H1 (cell line): ENCODE data around the gene KLHL30. TPM values are rescaled to one million over a fixed set of nuclear protein-coding genes. Genes with fewer than 3 reads are reported as not detected.

ENCODE experiments used
- CTCF ChIA-PET: fragments of 300-600 bp; sonication (Branson Sonifier 250); formaldehyde crosslinking; loops from one replicate; lab custom pipeline; 2021; ENCODE audit not compliant: partially characterized antibody; lab: Charles Lee
- POLR2A ChIA-PET: fragments of 300-600 bp; sonication (Branson Sonifier 250); formaldehyde crosslinking; loops from one replicate; lab custom pipeline; 2021; ENCODE audit warnings: inconsistent platforms; ENCODE audit not compliant: partially characterized antibody; lab: Charles Lee
- DNase-seq, 2 experiments: peaks; one replicate each; pipeline versions ENCODE4 v3.0.0 to v3.0.0-alpha.2; 2010 to 2022; ENCODE audit warnings: low spot score in 2 of 2, low read depth in 1 of 2, mixed read lengths in 1 of 2
- FAIRE-seq: peaks from 2 replicates; lab custom pipeline; 2011; peaks lifted over from hg19 to GRCh38; lab: Jason Lieb, UNC
- H2AFZ ChIP-seq: 2 replicates; pipeline ENCODE4 v1.8.1; 2012; ENCODE audit warnings: low read length, inconsistent platforms
- H2AK5ac ChIP-seq: 2 replicates; pipeline ENCODE4 v1.6.1; 2013; ENCODE audit warnings: low read depth, low read length
- H2BK120ac ChIP-seq: replicated peaks from 2 replicates; pipeline ENCODE3; 2013; ENCODE audit warnings: low read depth, low read length, inconsistent platforms
- H2BK12ac ChIP-seq: 2 replicates; pipeline ENCODE4 v1.6.1; 2013; ENCODE audit warnings: low read depth, low read length
- H2BK15ac ChIP-seq: 2 replicates; pipeline ENCODE4 v1.6.1; 2013; ENCODE audit warnings: low read length
- H2BK20ac ChIP-seq: 2 replicates; pipeline ENCODE4 v1.6.1; 2013; ENCODE audit warnings: low read length
- H2BK5ac ChIP-seq: 2 replicates; pipeline ENCODE4 v1.6.1; 2013; ENCODE audit warnings: low read depth, low read length
- H3K14ac ChIP-seq: 2 replicates; pipeline ENCODE4 v1.6.1; 2013; ENCODE audit warnings: inconsistent platforms; ENCODE audit not compliant: insufficient read length
- H3K18ac ChIP-seq: 2 replicates; pipeline ENCODE4 v1.6.1; 2013; ENCODE audit warnings: low read length; ENCODE audit errors: extremely low read depth
- H3K23ac ChIP-seq: 2 replicates; pipeline ENCODE4 v1.6.1; 2013; ENCODE audit warnings: inconsistent platforms; ENCODE audit not compliant: insufficient read length
- H3K23me2 ChIP-seq: 2 replicates; pipeline ENCODE4 v1.6.1; 2013; ENCODE audit warnings: low read depth, low read length
- H3K27ac ChIP-seq: 2 replicates; pipeline ENCODE4 v1.6.1; 2011; ENCODE audit warnings: low read depth, low read length, inconsistent platforms
- H3K27me3 ChIP-seq, 4 experiments: replicated peaks in 1 of 4; 1 replicate in 1 of 4; 2 replicates in 3 of 4; pipeline versions ENCODE4 v1.6.1 to v1.8.1; 2011 to 2013; ENCODE audit warnings: low read length in 3 of 4, mild to moderate bottlenecking in 3 of 4, inconsistent platforms in 2 of 4, mixed read lengths in 2 of 4, moderate library complexity in 1 of 4; ENCODE audit not compliant: control insufficient read depth in 3 of 4, insufficient read depth in 3 of 4; ENCODE audit errors: extremely low read depth in 1 of 4
- H3K36me3 ChIP-seq, 4 experiments: 2 replicates each; pipeline versions ENCODE4 v1.6.1 to v1.8.1; 2011 to 2013; ENCODE audit warnings: mild to moderate bottlenecking in 4 of 4, low read length in 3 of 4, moderate library complexity in 2 of 4, control low read depth in 1 of 4, inconsistent platforms in 1 of 4; ENCODE audit not compliant: insufficient read depth in 4 of 4, control insufficient read depth in 2 of 4
- H3K4ac ChIP-seq: replicated peaks from 2 replicates; pipeline ENCODE3; 2013; ENCODE audit warnings: low read length, low read depth, mixed read lengths, inconsistent platforms; ENCODE audit not compliant: insufficient read length
- H3K4me1 ChIP-seq, 4 experiments: replicated peaks in 1 of 4; 1 replicate in 1 of 4; 2 replicates in 3 of 4; pipeline versions ENCODE4 v1.6.1 to v1.8.1; 2011 to 2013; ENCODE audit warnings: low read length in 3 of 4, inconsistent platforms in 2 of 4, mixed read lengths in 1 of 4; ENCODE audit not compliant: insufficient read depth in 4 of 4, control insufficient read depth in 3 of 4
- H3K4me2 ChIP-seq, 2 experiments: 2 replicates each; pipeline versions ENCODE4 v1.6.1 to v1.8.1; 2011 to 2013; ENCODE audit warnings: low read depth in 2 of 2, low read length in 2 of 2, control low read depth in 1 of 2, inconsistent platforms in 1 of 2, mild to moderate bottlenecking in 1 of 2; ENCODE audit not compliant: insufficient read depth in 1 of 2
- H3K4me3 ChIP-seq, 4 experiments: fragments of 200-600, 300-600 bp in 1 of 4; sonication (generic), shearing (Covaris generic), sonication (Bioruptor Twin) in 1 of 4; 2 replicates each; pipeline versions ENCODE4 v1.5.1 to v1.8.1; 2011 to 2016; ENCODE audit warnings: low read length in 4 of 4, low read depth in 3 of 4, control low read depth in 2 of 4, inconsistent platforms in 2 of 4, mild to moderate bottlenecking in 2 of 4, mixed read lengths in 1 of 4, moderate library complexity in 1 of 4; ENCODE audit not compliant: insufficient read depth in 2 of 4; ENCODE audit errors: extremely low read depth in 1 of 4
- H3K56ac ChIP-seq: replicated peaks from 2 replicates; pipeline ENCODE3; 2013; ENCODE audit warnings: low read depth, mild to moderate bottlenecking, mixed read lengths, low read length, inconsistent platforms; ENCODE audit not compliant: insufficient read length
- H3K79me1 ChIP-seq: 2 replicates; pipeline ENCODE4 v1.6.1; 2013; ENCODE audit warnings: low read depth, low read length, control low read depth
- H3K79me2 ChIP-seq, 2 experiments: 2 replicates each; pipeline versions ENCODE4 v1.6.1 to v1.8.1; 2012 to 2013; ENCODE audit warnings: low read length in 2 of 2, mild to moderate bottlenecking in 2 of 2, inconsistent platforms in 1 of 2; ENCODE audit not compliant: insufficient read depth in 2 of 2, control insufficient read depth in 1 of 2
- H3K9ac ChIP-seq, 4 experiments: replicated peaks in 1 of 4; 1 replicate in 1 of 4; 2 replicates in 3 of 4; pipeline versions ENCODE4 v1.6.1 to v1.8.1; 2011 to 2013; ENCODE audit warnings: low read depth in 3 of 4, low read length in 3 of 4, control low read depth in 2 of 4, mild to moderate bottlenecking in 2 of 4, moderate library complexity in 2 of 4, inconsistent platforms in 1 of 4; ENCODE audit errors: extremely low read depth in 1 of 4
- H3K9me3 ChIP-seq, 2 experiments: 2 replicates each; pipeline versions ENCODE4 v1.6.1 to v1.8.1; 2012 to 2013; ENCODE audit warnings: mild to moderate bottlenecking in 2 of 2, moderate library complexity in 2 of 2, control low read depth in 1 of 2, inconsistent platforms in 1 of 2, low read depth in 1 of 2, low read length in 1 of 2, mixed read lengths in 1 of 2; ENCODE audit not compliant: insufficient read depth in 2 of 2
- H4K20me1 ChIP-seq, 2 experiments: replicated peaks in 1 of 2; 2 replicates each; pipeline versions ENCODE3 to v1.8.1; 2011 to 2013; ENCODE audit warnings: inconsistent platforms in 2 of 2, low read length in 2 of 2, mild to moderate bottlenecking in 1 of 2; ENCODE audit not compliant: insufficient read depth in 2 of 2, control insufficient read depth in 1 of 2
- H4K5ac ChIP-seq: 2 replicates; pipeline ENCODE4 v1.6.1; 2013; ENCODE audit warnings: low read length, low read depth, mixed read lengths, inconsistent platforms; ENCODE audit not compliant: insufficient read length
- H4K8ac ChIP-seq: 2 replicates; pipeline ENCODE4 v1.8.0; 2013; ENCODE audit warnings: mild to moderate bottlenecking, moderate library complexity, low read length, inconsistent platforms; ENCODE audit not compliant: insufficient read depth; ENCODE audit errors: extremely low read depth
- H4K91ac ChIP-seq: replicated peaks from 2 replicates; pipeline ENCODE3; 2013; ENCODE audit warnings: low read length, mixed read lengths, inconsistent platforms; ENCODE audit not compliant: insufficient read length
- ASH2L ChIP-seq: fragments of 200-600, 300-600 bp; sonication (generic); IDR thresholded peaks from one replicate; pipeline ENCODE4 v1.7.1; 2017; ENCODE audit warnings: low read length
- BRCA1 ChIP-seq: IDR thresholded peaks from 2 replicates; pipeline ENCODE4 v1.6.1; 2012; ENCODE audit warnings: low read depth, low read length, improper control_type of control experiment
- KDM1A ChIP-seq: fragments of 200-600, 300-600 bp; sonication (generic); IDR thresholded peaks from 2 replicates; pipeline ENCODE4 v1.7.1; 2016; ENCODE audit warnings: mild to moderate bottlenecking, low read length, borderline replicate concordance
- SAP30 ChIP-seq: fragments of 300-600 bp; sonication (generic); IDR thresholded peaks from 2 replicates; pipeline ENCODE4 v1.7.1; 2012; ENCODE audit warnings: low read length, moderate library complexity, mild to moderate bottlenecking, inconsistent platforms; ENCODE audit not compliant: insufficient read depth, insufficient replicate concordance
- SIRT6 ChIP-seq: IDR thresholded peaks from one replicate; pipeline ENCODE4 v1.7.1; 2012; ENCODE audit warnings: low read length, inconsistent platforms
- TAF1 ChIP-seq: IDR thresholded peaks from 2 replicates; pipeline ENCODE4 v1.6.1; 2011; ENCODE audit warnings: mild to moderate bottlenecking, low read depth, low read length
- WGBS, 2 experiments: shearing (Covaris generic) in 1 of 2; methylation state at CpG; one replicate each; pipeline versions ENCODE4 v1.1.6 to v1.1.7; 2013 to 2015; ENCODE audit warnings: low lambda C conversion rate in 2 of 2, mixed read lengths in 2 of 2, inconsistent platforms in 1 of 2, low coverage in 1 of 2, missing lambda C conversion rate in 1 of 2; ENCODE audit not compliant: insufficient replicate concordance in 2 of 2, insufficient coverage in 1 of 2, insufficient read length in 1 of 2; ENCODE audit errors: extremely low coverage in 1 of 2, missing lambda C conversion rate in 1 of 2; 5-methylcytosine and 5-hydroxymethylcytosine counted together
- polyA plus RNA-seq, 7 experiments: library from polyadenylated mRNA; depleted of rRNA in 3 of 7; stranded (reverse) in 5 of 7; unstranded in 2 of 7; fragments of >200 nt in 5 of 7; fragments of 200-250 nt in 2 of 7; gene quantifications; 1 replicate in 5 of 7; 2 replicates in 1 of 7; 4 replicates in 1 of 7; pipeline versions ENCODE4 v1.2.1 to v1.2.3, GENCODE V29; 2011 to 2013; ENCODE audit warnings: missing spikeins in 2 of 7, mixed read lengths in 2 of 7
- total RNA-seq: library from RNA; stranded (reverse); fragmentation: NEBNext Ultra II Directional; extraction: Animal tissue kit (Norgen Biotek cat#: 25700); gene quantifications from 2 replicates; pipeline ENCODE4 v1.2.1, GENCODE V29; 2021
- TF ChIP-seq, protein P1 (sequence below), 3 experiments: IDR thresholded peaks; 1 replicate in 2 of 3; 2 replicates in 1 of 3; pipeline versions ENCODE4 v1.5.1 to v1.6.1; 2011; ENCODE audit warnings: low read length in 3 of 3, mild to moderate bottlenecking in 3 of 3, inconsistent platforms in 2 of 3, low read depth in 1 of 3, moderate library complexity in 1 of 3; ENCODE audit not compliant: insufficient read depth in 1 of 3; ENCODE audit errors: control extremely low read depth in 1 of 3

Gene KLHL30
- total and polyA plus RNA-seq, 2 of the 8 experiments (the other 6 are each of a cell fraction or from before 2014, with no cell fraction given) = not detected

DNA sequence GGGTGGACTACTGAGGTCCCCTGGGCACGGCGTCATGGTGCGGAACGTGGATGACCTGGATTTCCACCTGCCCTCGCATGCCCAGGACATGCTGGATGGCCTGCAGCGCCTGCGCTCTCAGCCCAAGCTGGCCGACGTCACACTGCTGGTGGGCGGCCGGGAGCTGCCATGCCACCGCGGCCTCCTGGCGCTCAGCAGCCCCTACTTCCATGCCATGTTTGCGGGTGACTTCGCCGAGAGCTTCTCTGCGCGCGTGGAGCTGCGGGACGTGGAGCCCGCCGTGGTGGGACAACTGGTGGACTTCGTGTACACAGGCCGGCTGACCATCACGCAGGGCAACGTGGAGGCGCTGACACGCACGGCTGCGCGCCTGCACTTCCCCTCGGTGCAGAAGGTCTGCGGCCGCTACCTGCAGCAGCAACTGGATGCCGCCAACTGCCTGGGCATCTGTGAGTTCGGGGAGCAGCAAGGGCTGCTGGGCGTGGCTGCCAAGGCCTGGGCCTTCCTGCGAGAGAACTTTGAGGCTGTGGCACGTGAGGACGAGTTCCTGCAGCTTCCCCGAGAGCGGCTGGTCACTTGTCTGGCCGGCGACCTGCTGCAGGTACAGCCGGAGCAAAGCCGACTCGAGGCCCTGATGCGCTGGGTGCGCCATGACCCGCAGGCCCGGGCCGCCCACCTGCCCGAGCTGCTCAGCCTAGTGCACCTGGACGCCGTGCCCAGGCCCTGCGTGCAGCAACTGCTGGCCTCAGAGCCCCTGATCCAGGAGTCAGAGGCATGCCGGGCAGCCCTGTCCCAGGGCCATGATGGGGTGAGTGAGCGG, 2.5 kb downstream of the KLHL30 start:
- POLR2A ChIA-PET = interaction anchor here (0.9 kb wide), 1 partner anchor 43 kb away, joined by 4 read pairs; no protein-coding TSS in a partner anchor
- Histone ChIP-seq H2BK20ac (no peak overlapping the region), H2BK12ac (peak overlapping the region; percentile 17; the same call in 1 of the 2 replicates), H3K14ac (no peak overlapping the region), H3K4me2 (no peak overlapping the region), H3K23ac (no peak overlapping the region), H3K27ac (no peak overlapping the region), H4K5ac (no peak overlapping the region), H3K36me3 (no peaks in the 10 kb centered on the region; a peak in 1 of 8 replicates), H2BK120ac (no peak overlapping the region), H4K20me1 (no peaks in the 10 kb centered on the region), H3K79me2 (no peaks in the 10 kb centered on the region), H2BK15ac (no peak overlapping the region), H3K4me3 (no peak overlapping the region), H3K9ac (no peak overlapping the region; a peak in 1 of 7 replicates), H3K23me2 (no peaks in the 10 kb centered on the region), H3K27me3 (no peaks in the 10 kb centered on the region), H4K8ac (no peak overlapping the region), H2AK5ac (no peak overlapping the region), H4K91ac (no peak overlapping the region), H3K18ac (no peak overlapping the region), H2AFZ (no peak overlapping the region), H3K4me1 (no peaks in the 10 kb centered on the region), H3K4ac (no peak overlapping the region), H3K9me3 (no peaks in the 10 kb centered on the region), H3K79me1 (no peaks in the 10 kb centered on the region), H2BK5ac (peak overlapping the region; percentile 21; the same call in 1 of the 2 replicates), H3K56ac (no peak overlapping the region)
- 93% methylated on average over 58 of the region's 60 CpGs; no CpG with 5 or more reads in 1 of the 2 experiments for WGBS, 2 experiments
- no peak for FAIRE-seq
- TF ChIP-seq KDM1A = no peak
- no peak for TF ChIP-seq ASH2L
- TF ChIP-seq TAF1 = no peak
- no peak for TF ChIP-seq SIRT6
- TF ChIP-seq BRCA1 = no peak
- TF ChIP-seq, protein P1, sequence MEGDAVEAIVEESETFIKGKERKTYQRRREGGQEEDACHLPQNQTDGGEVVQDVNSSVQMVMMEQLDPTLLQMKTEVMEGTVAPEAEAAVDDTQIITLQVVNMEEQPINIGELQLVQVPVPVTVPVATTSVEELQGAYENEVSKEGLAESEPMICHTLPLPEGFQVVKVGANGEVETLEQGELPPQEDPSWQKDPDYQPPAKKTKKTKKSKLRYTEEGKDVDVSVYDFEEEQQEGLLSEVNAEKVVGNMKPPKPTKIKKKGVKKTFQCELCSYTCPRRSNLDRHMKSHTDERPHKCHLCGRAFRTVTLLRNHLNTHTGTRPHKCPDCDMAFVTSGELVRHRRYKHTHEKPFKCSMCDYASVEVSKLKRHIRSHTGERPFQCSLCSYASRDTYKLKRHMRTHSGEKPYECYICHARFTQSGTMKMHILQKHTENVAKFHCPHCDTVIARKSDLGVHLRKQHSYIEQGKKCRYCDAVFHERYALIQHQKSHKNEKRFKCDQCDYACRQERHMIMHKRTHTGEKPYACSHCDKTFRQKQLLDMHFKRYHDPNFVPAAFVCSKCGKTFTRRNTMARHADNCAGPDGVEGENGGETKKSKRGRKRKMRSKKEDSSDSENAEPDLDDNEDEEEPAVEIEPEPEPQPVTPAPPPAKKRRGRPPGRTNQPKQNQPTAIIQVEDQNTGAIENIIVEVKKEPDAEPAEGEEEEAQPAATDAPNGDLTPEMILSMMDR (IDR thresholded peaks at IDR 0.05; ENCODE audit: control extremely low read depth in 1 of 3, insufficient read depth in 1 of 3, low read depth in 1 of 3, low read length in 3 of 3) = no peak
- no peak for TF ChIP-seq SAP30
- no peak for DNase-seq
- CTCF ChIA-PET = interaction anchor here (0.6 to 7.1 kb wide), 17 partner anchors 8 to 218 kb away, joined by 3 to 72 read pairs (median 5); partner anchors contain the start of gene ERFE
